ENCODE results near the gene USP32. TPM values are rescaled to one million over a fixed set of nuclear protein-coding genes. Genes with fewer than 3 reads are reported as not detected.
"Not testable (repeated sequence)": the region's sequence is repeated elsewhere in the genome, so short reads cannot be mapped to it uniquely, and the experiment has no call there.

Gene USP32
- total RNA-seq, 1 experiment from 2014 or later, result 73.5 TPM

- not testable (repeated sequence) for H3K23me2 ChIP-seq (ENCODE audit: insufficient read length, low read depth, low read length, poor library complexity, severe bottlenecking); H3K79me1 ChIP-seq (ENCODE audit: insufficient read depth, low read depth, low read length, poor library complexity, severe bottlenecking); H2AFZ ChIP-seq (ENCODE audit: low read length); H3T11ph ChIP-seq (ENCODE audit: low read length); H4K8ac ChIP-seq (replicated peaks; ENCODE audit: insufficient read length, low read depth, low read length); H3K18ac ChIP-seq (ENCODE audit: insufficient read length, low read depth, low read length); H3K4me3 Mint-ChIP-seq; H3K14ac ChIP-seq (ENCODE audit: insufficient read depth, low read length); H3K4me2 ChIP-seq (ENCODE audit: insufficient read depth, insufficient read length, low read length); H4K20me1 ChIP-seq (ENCODE audit: control insufficient read depth, insufficient read depth, insufficient read length); H3K4ac ChIP-seq (ENCODE audit: low read depth, low read length); H3K23ac ChIP-seq (ENCODE audit: insufficient read length, low read depth, low read length); H3K27me3 Mint-ChIP-seq (ENCODE audit: low read depth); H3K4me1 ChIP-seq (ENCODE audit: insufficient read depth, low read length); H4K5ac ChIP-seq (ENCODE audit: insufficient read length, low read depth, low read length); H3K9me3 ChIP-seq (ENCODE audit: control insufficient read depth, low read depth, low read length); H3K27ac Mint-ChIP-seq; H3K4me1 Mint-ChIP-seq; H3K27ac ChIP-seq (ENCODE audit: insufficient read length, low read depth, low read length); H3K79me2 ChIP-seq (ENCODE audit: insufficient read depth, low read length); H2BK12ac ChIP-seq (ENCODE audit: insufficient read length, low read depth, low read length); H2BK20ac ChIP-seq (ENCODE audit: low read depth, low read length, poor library complexity, severe bottlenecking); H4K91ac ChIP-seq (ENCODE audit: insufficient read length, low read depth, low read length); H3K9me3 Mint-ChIP-seq; H2BK15ac ChIP-seq (ENCODE audit: low read depth, low read length); H3K27me3 ChIP-seq (ENCODE audit: insufficient read depth, low read length); H2BK5ac ChIP-seq (ENCODE audit: insufficient read length, low read length); H2AK5ac ChIP-seq (ENCODE audit: insufficient read length, low read length); DNase-seq; H3K9ac ChIP-seq (ENCODE audit: extremely low read depth, insufficient read length, low read length); H3K56ac ChIP-seq (ENCODE audit: insufficient read length, low read depth, low read length); H2BK120ac ChIP-seq (ENCODE audit: low read depth, low read length, poor library complexity, severe bottlenecking)
- no CpG with 5 or more reads among the region's 1 CpG for WGBS (ENCODE audit: extremely low coverage, insufficient read length, low lambda C conversion rate)
- peaks cover 3 to 17% (median 7%) of the 10 kb centered on the region in 3 experiments; a peak in 6 of 7 replicates for H3K36me3 Mint-ChIP-seq (ENCODE audit: insufficient read depth in 1 of 3, low read depth in 3 of 3)
These were observed 183.6 kb downstream of the USP32 start for GRCh38 chr17:60208302-60208701.

GRCh38 chr17:60205782-60206181 lies 186.2 kb downstream of the USP32 start:
- not testable (repeated sequence) for H3K27me3 Mint-ChIP-seq (ENCODE audit: low read depth); H3K27ac ChIP-seq (ENCODE audit: insufficient read length, low read depth, low read length); H4K20me1 ChIP-seq (ENCODE audit: control insufficient read depth, insufficient read depth, insufficient read length); H3K27me3 ChIP-seq (ENCODE audit: insufficient read depth, low read length); H2BK12ac ChIP-seq (ENCODE audit: insufficient read length, low read depth, low read length); H2BK15ac ChIP-seq (ENCODE audit: low read depth, low read length); H3K4me1 Mint-ChIP-seq; DNase-seq; H3T11ph ChIP-seq (ENCODE audit: low read length); H3K79me2 ChIP-seq (ENCODE audit: insufficient read depth, low read length); H2BK120ac ChIP-seq (ENCODE audit: low read depth, low read length, poor library complexity, severe bottlenecking); H3K27ac Mint-ChIP-seq; H3K56ac ChIP-seq (ENCODE audit: insufficient read length, low read depth, low read length); H3K4me3 Mint-ChIP-seq; H3K4me1 ChIP-seq (ENCODE audit: insufficient read depth, low read length); H4K8ac ChIP-seq (replicated peaks; ENCODE audit: insufficient read length, low read depth, low read length); H2AFZ ChIP-seq (ENCODE audit: low read length); H3K4me2 ChIP-seq (ENCODE audit: insufficient read depth, insufficient read length, low read length); H4K5ac ChIP-seq (ENCODE audit: insufficient read length, low read depth, low read length); H3K23ac ChIP-seq (ENCODE audit: insufficient read length, low read depth, low read length); H4K91ac ChIP-seq (ENCODE audit: insufficient read length, low read depth, low read length); H3K9me3 ChIP-seq (ENCODE audit: control insufficient read depth, low read depth, low read length); H3K9me3 Mint-ChIP-seq; H3K9ac ChIP-seq (ENCODE audit: extremely low read depth, insufficient read length, low read length); H3K14ac ChIP-seq (ENCODE audit: insufficient read depth, low read length); H3K23me2 ChIP-seq (ENCODE audit: insufficient read length, low read depth, low read length, poor library complexity, severe bottlenecking); H2BK5ac ChIP-seq (ENCODE audit: insufficient read length, low read length); H2BK20ac ChIP-seq (ENCODE audit: low read depth, low read length, poor library complexity, severe bottlenecking); H3K4ac ChIP-seq (ENCODE audit: low read depth, low read length); H3K18ac ChIP-seq (ENCODE audit: insufficient read length, low read depth, low read length); H2AK5ac ChIP-seq (ENCODE audit: insufficient read length, low read length); H3K79me1 ChIP-seq (ENCODE audit: insufficient read depth, low read depth, low read length, poor library complexity, severe bottlenecking)
- peaks cover 3 to 19% (median 7%) of the 10 kb centered on the region in 3 experiments; a peak in 6 of 7 replicates for H3K36me3 Mint-ChIP-seq (ENCODE audit: insufficient read depth in 1 of 3, low read depth in 3 of 3)
